ENCODE results near the gene CDCP2.

The CDCP2 gene

GRCh38 chr1:54136963-54137533 is 15.8 kb downstream of the CDCP2 start:
- DNase-seq (ENCODE audit: low read depth in 2 of 2), result no peak

GRCh38 chr1:54136269-54136896 is 16.4 kb downstream of the CDCP2 start:
- DNase-seq (ENCODE audit: low read depth in 2 of 2), result no peak

- DNase-seq (ENCODE audit: low read depth in 2 of 2), result no peak
Observed at GRCh38 chr1:54135436-54136120, 17.2 kb downstream of the CDCP2 start.

GRCh38 chr1:54134295-54134694 is 18.5 kb downstream of the CDCP2 start:
- DNase-seq (ENCODE audit: low read depth in 2 of 2), result no peak

GRCh38 chr1:54132495-54132894 is 20.3 kb downstream of the CDCP2 start:
- DNase-seq (ENCODE audit: low read depth in 2 of 2), result no peak

GRCh38 chr1:54131419-54131818 is 21.4 kb downstream of the CDCP2 start:
- no peak for DNase-seq (ENCODE audit: low read depth in 2 of 2)

GRCh38 chr1:54129858-54130257 is 22.9 kb downstream of the CDCP2 start:
- no peak for DNase-seq (ENCODE audit: low read depth in 2 of 2)

GRCh38 chr1:54127594-54128300 is 25.1 kb downstream of the CDCP2 start:
- no peak for DNase-seq (ENCODE audit: low read depth in 2 of 2)

- DNase-seq (ENCODE audit: low read depth in 2 of 2), result no peak
Observed at GRCh38 chr1:54126271-54126815, 26.5 kb downstream of the CDCP2 start.

GRCh38 chr1:54125386-54126070 is 27.3 kb downstream of the CDCP2 start:
- DNase-seq (ENCODE audit: low read depth in 2 of 2), result no peak

- no peak for DNase-seq (ENCODE audit: low read depth in 2 of 2)
Observed at GRCh38 chr1:54124906-54125305, 27.9 kb downstream of the CDCP2 start.

- DNase-seq (ENCODE audit: low read depth in 2 of 2), result no peak
Observed at GRCh38 chr1:54124472-54124871, 28.3 kb downstream of the CDCP2 start.

GRCh38 chr1:54122992-54123391 is 29.8 kb downstream of the CDCP2 start:
- DNase-seq (ENCODE audit: low read depth in 2 of 2), result no peak

GRCh38 chr1:54122135-54122751 is 30.6 kb downstream of the CDCP2 start:
- no peak for DNase-seq (ENCODE audit: low read depth in 2 of 2)

- peak; percentile 24 to 46 for DNase-seq (ENCODE audit: low read depth in 2 of 2)
Observed at GRCh38 chr1:54121482-54122134, 31.2 kb downstream of the CDCP2 start.

- no peak for DNase-seq (ENCODE audit: low read depth in 2 of 2)
Observed at GRCh38 chr1:54120698-54121481, 31.9 kb downstream of the CDCP2 start.

- DNase-seq (ENCODE audit: low read depth in 2 of 2), result no peak
Observed at GRCh38 chr1:54120018-54120697, 32.6 kb downstream of the CDCP2 start.

GRCh38 chr1:54118704-54119103 is 34.1 kb downstream of the CDCP2 start:
- no peak for DNase-seq (ENCODE audit: low read depth in 2 of 2)

GRCh38 chr1:54117815-54118563 is 34.8 kb downstream of the CDCP2 start:
- DNase-seq (ENCODE audit: low read depth in 2 of 2), result no peak

All from stimulated activated CD8-positive, alpha-beta memory T cell treated with anti-CD3 and anti-CD28 coated beads, Interleukin-7, amount 100 ng/mL, for 4 hours (primary cell).